Testis (tissue), 3 donors: ENCODE results near the gene EXOC5. TPM values are rescaled to one million over a fixed set of nuclear protein-coding genes. Genes with fewer than 3 reads are reported as not detected.

Experiments used
- DNase-seq: peaks from one replicate; pipeline ENCODE4 v3.0.0-alpha.2; 2019
- H3K27ac ChIP-seq, 2 donors: fragments of 200-600 bp; sonication (generic); one replicate each; pipeline ENCODE4 v1.5.1; 2019
- H3K27me3 ChIP-seq: fragments of 200-600 bp; sonication (generic); one replicate; pipeline ENCODE4 v1.5.1; 2019
- H3K36me3 ChIP-seq: fragments of 200-600 bp; sonication (generic); one replicate; pipeline ENCODE4 v1.5.1; 2017; ENCODE audit warnings: low read depth; ENCODE audit errors: missing control alignments
- H3K4me1 ChIP-seq: fragments of 200-600 bp; sonication (generic); one replicate; pipeline ENCODE4 v1.5.1; 2019
- H3K4me3 ChIP-seq, 2 donors: fragments of 200-600 bp; sonication (generic); one replicate each; pipeline ENCODE4 v1.5.1; 2017 to 2019
- H3K9me3 ChIP-seq: fragments of 200-600 bp; sonication (generic); one replicate; pipeline ENCODE4 v1.5.1; 2017
- CTCF ChIP-seq, 3 experiments: fragments of 450-650 bp in 2 of 3; fragments of 200-600 bp in 1 of 3; sonication (generic) in 1 of 3; IDR thresholded peaks; one replicate each; pipeline ENCODE4 v1.5.1; 2016 to 2019; ENCODE audit warnings: antibody characterized with exemption in 3 of 3, mild to moderate bottlenecking in 2 of 3, moderate library complexity in 1 of 3
- POLR2A ChIP-seq: fragments of 450-650 bp; IDR thresholded peaks from one replicate; pipeline ENCODE4 v1.6.1; 2017; ENCODE audit warnings: antibody characterized with exemption, mild to moderate bottlenecking, moderate library complexity
- WGBS, 2 donors: methylation state at CpG; one replicate each; pipeline ENCODE4 v1.1.5; 2018; 5-methylcytosine and 5-hydroxymethylcytosine counted together
- intact Hi-C: fragments of 100-400 bp; cut with DNase I; formaldehyde crosslinking; loops from one replicate; pipeline ENCODE4 v1.15.1; 2023; ENCODE audit warnings: low total_unique reads
- polyA plus RNA-seq: library from polyadenylated mRNA; stranded (reverse); fragments of 350-450 nt; fragmentation: Illumina TruSeq; extraction: RNeasy Lipid Tissue Mini Kit (QIAGEN cat#74804); gene quantifications from one replicate; pipeline ENCODE4 v1.2.3, GENCODE V29; 2014; ENCODE audit warnings: low read depth, low replicate concordance; ENCODE audit not compliant: insufficient read depth
- total RNA-seq, 2 donors: library from RNA; depleted of rRNA; stranded (reverse); fragments of >200 nt; gene quantifications; one replicate each; pipeline ENCODE4 v1.2.3, GENCODE V29; 2016

Gene EXOC5
- total and polyA plus RNA-seq, 3 donors from 2014 or later: 73.7 to 133 (median 89.4) TPM

GRCh38 chr14:57168138-57168679 lies 100.5 kb downstream of the EXOC5 start:
- intact Hi-C loops: no loop called here
- Histone ChIP-seq H3K27ac (no peak overlapping the region), H3K9me3 (no peaks in the 10 kb centered on the region), H3K4me1 (no peaks in the 10 kb centered on the region), H3K27me3 (no peaks in the 10 kb centered on the region), H3K4me3 (no peak overlapping the region), H3K36me3 (no peaks in the 10 kb centered on the region)
- no peak for TF ChIP-seq POLR2A
- no peak for TF ChIP-seq CTCF (IDR thresholded peaks at IDR 0.05)
- no peak for DNase-seq
- WGBS, 2 donors: 86 to 94% methylated on average over 2 of the region's 2 CpGs

GRCh38 chr14:57161583-57162234 lies 107.0 kb downstream of the EXOC5 start:
- Histone ChIP-seq H3K4me3 (no peak overlapping the region), H3K4me1 (no peaks in the 10 kb centered on the region), H3K36me3 (no peaks in the 10 kb centered on the region), H3K27me3 (no peaks in the 10 kb centered on the region), H3K27ac (no peak overlapping the region), H3K9me3 (no peaks in the 10 kb centered on the region)
- intact Hi-C loops: no loop called here
- WGBS, 2 donors: 73 to 74% methylated on average over 8 of the region's 8 CpGs
- DNase-seq: no peak
- TF ChIP-seq POLR2A (no peak), CTCF (IDR thresholded peaks at IDR 0.05) (no peak)

- WGBS, 2 donors: 61 to 72% methylated on average over 6 of the region's 6 CpGs
- DNase-seq: no peak
- Histone ChIP-seq H3K4me3 (no peak overlapping the region), H3K27me3 (no peaks in the 10 kb centered on the region), H3K9me3 (no peaks in the 10 kb centered on the region), H3K36me3 (no peaks in the 10 kb centered on the region), H3K27ac (no peak overlapping the region), H3K4me1 (no peaks in the 10 kb centered on the region)
- TF ChIP-seq POLR2A (no peak), CTCF (IDR thresholded peaks at IDR 0.05) (no peak)
- intact Hi-C loops: no loop called here
Observed at GRCh38 chr14:57160333-57160732, 108.4 kb downstream of the EXOC5 start.

- H3K9me3 ChIP-seq: no peaks in the 10 kb centered on the region
- no peak overlapping the region for H3K4me3 ChIP-seq
- TF ChIP-seq POLR2A (no peak), CTCF (IDR thresholded peaks at IDR 0.05) (no peak)
- no peaks in the 10 kb centered on the region for H3K36me3 ChIP-seq
- H3K27me3 ChIP-seq: no peaks in the 10 kb centered on the region
- DNase-seq: no peak
- intact Hi-C loops: no loop called here
- 95 to 97% methylated on average over 4 of the region's 4 CpGs for WGBS, 2 donors
- no peak overlapping the region for H3K27ac ChIP-seq
- H3K4me1 ChIP-seq: no peaks in the 10 kb centered on the region
Observed at GRCh38 chr14:57153286-57153685, 115.4 kb downstream of the EXOC5 start.

Other genes starting within 250 kb of the EXOC5 start
- gene AP5M1, start 66 bp upstream of the EXOC5 start, total RNA-seq: 10 to 100 TPM; 28.3 to 32.0 TPM
- 30.6 TPM for gene AP5M1, start 66 bp upstream of the EXOC5 start, polyA plus RNA-seq
- gene NAA30, start 121.7 kb upstream of the EXOC5 start, total RNA-seq: 10 to 100 TPM; 30.0 to 33.0 TPM
- 37.2 TPM for gene NAA30, start 121.7 kb upstream of the EXOC5 start, polyA plus RNA-seq
- not detected for gene CCDC198, start 225.0 kb upstream of the EXOC5 start, total RNA-seq
- 3.8 TPM for gene CCDC198, start 225.0 kb upstream of the EXOC5 start, polyA plus RNA-seq